GM12892 (cell line): ENCODE results near the gene PLAC8.
"Not testable (repeated sequence)": the region's sequence is repeated elsewhere in the genome, so short reads cannot be mapped to it uniquely, and the experiment has no call there.

Experiments
- DNase-seq: peaks from one replicate; pipeline ENCODE4 v3.0.0; 2011; ENCODE audit not compliant: insufficient read length
- FAIRE-seq: peaks from 2 replicates; lab custom pipeline; 2011; peaks lifted over from hg19 to GRCh38; lab: Jason Lieb, UNC
- POLR2A ChIP-seq: IDR thresholded peaks from 2 replicates; pipeline ENCODE4 v1.6.1; 2011; ENCODE audit warnings: low read depth, low read length, control low read depth
- POLR2AphosphoS5 ChIP-seq: IDR thresholded peaks from 2 replicates; pipeline ENCODE4 v1.6.1; 2011; ENCODE audit warnings: low read depth, low read length, control low read depth
- TAF1 ChIP-seq: IDR thresholded peaks from 2 replicates; pipeline ENCODE4 v1.6.1; 2011; ENCODE audit warnings: low read depth, mild to moderate bottlenecking, control low read depth, low read length, borderline replicate concordance

The PLAC8 gene

GRCh38 chr4:83083925-83084475 lies 30.5 kb downstream of the PLAC8 start:
- no peak for TF ChIP-seq TAF1
- TF ChIP-seq POLR2A, result no peak
- no peak for TF ChIP-seq POLR2AphosphoS5
- no peak for DNase-seq
- FAIRE-seq, result no peak

DNA sequence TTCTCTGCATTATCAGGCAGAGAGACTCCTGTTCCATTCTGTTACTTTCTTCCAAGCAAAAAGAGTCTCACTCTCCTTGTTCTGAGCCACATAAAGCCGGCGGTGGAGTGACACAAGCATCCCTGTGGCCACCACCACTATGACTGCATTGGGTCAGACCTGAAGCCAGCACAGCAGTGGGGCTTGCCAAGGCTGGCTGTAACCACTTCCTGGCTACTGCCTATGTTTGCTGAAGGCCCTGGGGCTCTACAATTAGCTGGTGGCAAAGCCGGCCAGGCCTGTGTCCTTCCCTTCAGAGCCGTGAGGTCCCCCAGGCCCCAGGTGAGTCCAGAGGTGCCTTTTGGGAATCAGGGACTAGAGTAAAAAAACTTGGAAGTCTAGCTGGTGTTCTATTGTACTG lies 31.8 kb downstream of the PLAC8 start:
- TF ChIP-seq TAF1, result no peak
- TF ChIP-seq POLR2A, result no peak
- TF ChIP-seq POLR2AphosphoS5, result no peak
- FAIRE-seq (no peak), DNase-seq (no peak)

GRCh38 chr4:83080561-83080960 lies 34.0 kb downstream of the PLAC8 start:
- FAIRE-seq (no peak), DNase-seq (no peak)
- TF ChIP-seq POLR2AphosphoS5, result no peak

DNA sequence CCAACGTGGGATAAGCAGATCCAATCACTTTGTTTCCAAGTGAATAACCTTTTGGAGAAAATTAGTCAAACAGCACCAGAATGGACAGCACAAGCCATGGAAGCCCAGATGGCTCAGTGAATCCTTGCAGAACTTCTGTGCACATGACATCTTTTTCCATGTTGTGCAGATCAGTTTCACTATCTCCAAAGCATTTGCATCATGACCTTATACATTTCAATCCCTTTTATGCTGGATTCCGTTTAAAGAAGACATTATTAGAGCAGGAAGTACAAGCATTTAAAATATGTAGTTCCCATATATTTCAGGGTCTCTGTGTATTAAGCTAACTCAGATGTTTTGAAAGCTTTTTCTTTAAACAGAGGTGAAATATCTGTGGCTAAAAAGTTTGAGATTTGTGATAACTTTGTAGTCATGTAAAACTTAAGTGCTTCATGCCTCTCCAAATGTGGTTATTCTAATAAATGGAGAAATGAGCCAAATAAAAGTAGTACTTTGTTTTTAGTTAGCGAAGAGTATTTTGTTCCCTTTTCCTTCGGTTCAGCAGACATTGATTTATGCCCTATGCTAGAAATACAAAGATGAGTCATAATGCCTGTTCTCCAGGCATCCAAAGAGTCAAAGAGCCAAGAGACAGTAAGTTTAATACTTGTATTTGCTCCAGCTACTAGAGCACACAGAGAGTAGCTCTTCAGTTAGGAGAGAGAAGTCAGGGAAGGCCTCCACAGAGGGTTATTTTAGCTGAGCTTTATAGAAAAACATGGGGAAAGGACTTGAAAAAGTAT lies 39.0 kb downstream of the PLAC8 start:
- no peak for DNase-seq
- no peak for TF ChIP-seq POLR2A
- no peak for TF ChIP-seq POLR2AphosphoS5
- no peak for TF ChIP-seq TAF1
- no peak for FAIRE-seq

DNA sequence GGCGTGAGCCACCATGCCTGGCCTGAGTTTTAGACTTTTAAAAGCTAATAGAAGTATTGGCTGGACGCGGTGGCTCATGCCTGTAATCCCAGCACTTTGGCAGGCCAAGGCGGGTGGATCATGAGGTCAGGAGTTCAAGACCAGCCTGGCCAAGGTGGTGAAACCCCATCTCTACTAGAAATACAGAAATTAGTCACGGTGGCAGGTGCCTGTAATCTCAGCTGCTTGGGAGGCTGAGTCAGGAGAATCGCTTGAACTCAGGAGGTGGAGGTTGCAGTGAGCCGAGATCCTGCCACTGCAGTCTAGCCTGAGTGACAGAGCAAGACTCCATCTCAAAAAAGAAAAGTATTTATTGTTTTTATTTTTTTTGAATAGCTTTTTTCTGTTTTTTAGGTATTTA lies 39.7 kb downstream of the PLAC8 start:
- not testable (repeated sequence) for FAIRE-seq, DNase-seq

- DNase-seq (peak; percentile 26), FAIRE-seq (peak; percentile 73)
- no peak for TF ChIP-seq POLR2A
- TF ChIP-seq TAF1, result no peak
- TF ChIP-seq POLR2AphosphoS5, result no peak
Measured at GRCh38 chr4:83074086-83074704, 40.3 kb downstream of the PLAC8 start.

- DNase-seq, result no peak
- TF ChIP-seq TAF1, result no peak
- no peak for TF ChIP-seq POLR2AphosphoS5
- TF ChIP-seq POLR2A, result no peak
- FAIRE-seq, result no peak
Measured at GRCh38 chr4:83071116-83071515, 43.4 kb downstream of the PLAC8 start.

- FAIRE-seq (no peak), DNase-seq (no peak)
Measured at GRCh38 chr4:83067058-83067639, 47.4 kb downstream of the PLAC8 start.

GRCh38 chr4:83065266-83065665 lies 49.3 kb downstream of the PLAC8 start:
- DNase-seq, result no peak
- TF ChIP-seq TAF1, result no peak
- no peak for TF ChIP-seq POLR2AphosphoS5
- TF ChIP-seq POLR2A, result no peak
- FAIRE-seq, result no peak

More at GRCh38 chr4:83067058-83067639, 47.4 kb downstream of the PLAC8 start:
- TF ChIP-seq POLR2A (no peak), TAF1 (no peak), POLR2AphosphoS5 (no peak)

DNA sequence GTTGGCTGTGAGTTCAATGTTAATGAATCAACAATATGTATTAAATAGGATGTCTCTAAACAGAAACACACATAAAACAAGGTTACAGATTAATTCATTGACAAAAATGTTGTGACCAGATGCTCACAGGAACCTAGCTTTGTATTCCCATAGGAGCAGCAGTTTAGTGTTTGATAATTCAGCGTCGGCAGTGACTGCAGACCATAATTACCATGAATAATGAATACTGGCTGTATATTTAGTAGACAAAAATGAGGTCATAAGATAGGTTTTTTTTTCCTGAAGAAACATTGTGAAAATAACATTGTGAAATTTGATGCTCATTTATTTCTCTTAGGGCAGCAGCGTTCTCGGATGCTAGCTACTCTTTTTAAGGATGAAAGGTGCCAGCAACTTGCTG lies 51.8 kb downstream of the PLAC8 start:
- DNase-seq, result no peak
- no peak for FAIRE-seq

DNA sequence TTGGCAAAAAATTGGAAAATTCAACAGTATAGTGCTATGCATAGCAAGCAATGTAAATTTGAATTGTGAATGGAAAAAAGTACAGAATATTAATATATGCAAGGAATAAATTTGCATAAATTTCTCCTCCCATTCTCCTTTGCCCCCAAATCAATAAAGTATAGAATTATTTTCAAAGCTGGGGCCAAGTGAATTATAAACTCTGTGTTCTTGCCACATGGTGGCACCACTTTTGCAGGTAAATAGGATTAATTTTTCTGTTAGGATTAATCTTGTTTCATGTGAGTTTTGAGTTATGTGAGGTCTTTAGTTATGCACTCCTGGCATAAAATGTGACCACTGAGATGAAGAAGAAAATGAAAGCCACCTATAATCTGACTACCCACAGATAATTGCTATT lies 59.6 kb downstream of the PLAC8 start:
- no peak for TF ChIP-seq POLR2AphosphoS5
- no peak for TF ChIP-seq POLR2A
- no peak for TF ChIP-seq TAF1
- FAIRE-seq, result no peak
- peak; percentile 3 for DNase-seq

More for the DNA sequence above, 51.8 kb downstream of the PLAC8 start:
- TF ChIP-seq TAF1 (no peak), POLR2AphosphoS5 (no peak), POLR2A (no peak)

DNA sequence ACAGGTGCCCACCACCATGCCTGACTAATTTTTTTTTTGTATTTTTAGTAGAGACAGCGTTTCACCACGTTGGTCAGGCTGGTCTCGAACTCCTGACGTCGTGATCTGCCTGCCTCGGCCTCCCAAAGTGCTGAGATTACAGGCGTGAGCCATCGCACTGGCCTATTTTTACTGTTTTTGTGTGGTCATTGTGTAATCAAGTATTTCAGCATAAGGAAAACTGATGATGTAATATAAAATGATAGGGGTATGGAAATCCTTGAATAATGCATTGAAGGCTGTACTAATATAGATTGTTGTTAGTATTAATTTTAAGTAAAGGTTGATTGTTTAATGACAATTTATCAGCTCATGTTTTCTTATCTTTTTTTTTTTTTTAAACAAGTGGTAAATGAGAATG lies 65.7 kb downstream of the PLAC8 start:
- FAIRE-seq, DNase-seq: not testable (repeated sequence)
